ENCODE results near the gene FFAR1. TPM values are rescaled to one million over a fixed set of nuclear protein-coding genes. Genes with fewer than 3 reads are reported as not detected.

The FFAR1 gene
- total RNA-seq, 2 experiments from 2014 or later = 9.8 to 11.4 TPM

DNA sequence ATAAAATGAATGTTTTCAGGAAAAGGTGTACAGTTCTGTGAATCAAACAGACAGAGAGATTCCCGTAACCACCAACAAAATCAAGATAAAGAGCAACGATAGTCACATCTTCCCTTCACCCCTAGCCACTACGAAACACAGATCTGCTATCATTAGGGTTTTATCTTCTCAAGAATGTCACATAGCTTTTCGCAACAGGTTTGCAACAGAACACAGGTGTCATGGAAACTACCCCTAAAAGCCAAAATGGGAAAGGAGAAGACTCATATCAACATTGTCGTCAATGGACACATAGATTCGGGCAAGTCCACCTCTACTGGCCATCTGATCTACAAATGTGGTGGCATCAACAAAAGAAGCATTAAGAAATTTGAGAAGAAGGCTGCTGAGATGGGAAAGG, 34.2 kb downstream of the FFAR1 start:
- Histone ChIP-seq H2AFZ (ENCODE audit: low read length) (no peak overlapping the region), H3K9me3 (ENCODE audit: low read length) (peaks cover 9% of the 10 kb centered on the region; the same call in 1 of the 2 replicates), H3K4me1 (ENCODE audit: insufficient read depth, low read length, poor library complexity, severe bottlenecking) (no peaks in the 10 kb centered on the region), H3K9me2 (ENCODE audit: insufficient read depth, low read length) (no peaks in the 10 kb centered on the region), H4K20me1 (ENCODE audit: insufficient read depth, low read length) (no peaks in the 10 kb centered on the region), H3K36me3 (ENCODE audit: insufficient read depth, low read length) (no peaks in the 10 kb centered on the region), H3K79me2 (ENCODE audit: insufficient read depth, low read depth, low read length) (no peaks in the 10 kb centered on the region), H3K4me2 (ENCODE audit: low read length) (no peak overlapping the region), H3K4me3 (ENCODE audit: low read depth, low read length, poor library complexity, severe bottlenecking) (no peak overlapping the region), H3K27ac (ENCODE audit: low read depth, low read length, poor library complexity, severe bottlenecking) (no peak overlapping the region)
- POLR2A ChIA-PET = no interaction called here
- TF ChIP-seq, protein P1, sequence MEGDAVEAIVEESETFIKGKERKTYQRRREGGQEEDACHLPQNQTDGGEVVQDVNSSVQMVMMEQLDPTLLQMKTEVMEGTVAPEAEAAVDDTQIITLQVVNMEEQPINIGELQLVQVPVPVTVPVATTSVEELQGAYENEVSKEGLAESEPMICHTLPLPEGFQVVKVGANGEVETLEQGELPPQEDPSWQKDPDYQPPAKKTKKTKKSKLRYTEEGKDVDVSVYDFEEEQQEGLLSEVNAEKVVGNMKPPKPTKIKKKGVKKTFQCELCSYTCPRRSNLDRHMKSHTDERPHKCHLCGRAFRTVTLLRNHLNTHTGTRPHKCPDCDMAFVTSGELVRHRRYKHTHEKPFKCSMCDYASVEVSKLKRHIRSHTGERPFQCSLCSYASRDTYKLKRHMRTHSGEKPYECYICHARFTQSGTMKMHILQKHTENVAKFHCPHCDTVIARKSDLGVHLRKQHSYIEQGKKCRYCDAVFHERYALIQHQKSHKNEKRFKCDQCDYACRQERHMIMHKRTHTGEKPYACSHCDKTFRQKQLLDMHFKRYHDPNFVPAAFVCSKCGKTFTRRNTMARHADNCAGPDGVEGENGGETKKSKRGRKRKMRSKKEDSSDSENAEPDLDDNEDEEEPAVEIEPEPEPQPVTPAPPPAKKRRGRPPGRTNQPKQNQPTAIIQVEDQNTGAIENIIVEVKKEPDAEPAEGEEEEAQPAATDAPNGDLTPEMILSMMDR (conservative IDR thresholded peaks at IDR 0.05; ENCODE audit: low read length) = no peak
- no peak for TF ChIP-seq EZH2phosphoT487 (IDR thresholded peaks at IDR 0.05; ENCODE audit: borderline replicate concordance, low read depth, low read length)
- CTCF ChIA-PET (ENCODE audit: unreplicated experiment) = no interaction called here
- DNase-seq (ENCODE audit: low spot score) = no peak
- intact Hi-C loops (cut with micrococcal nuclease; ENCODE audit: unreplicated experiment) = no loop called here
- BruUV-seq (replicated peaks) = no TSS peak

DNA sequence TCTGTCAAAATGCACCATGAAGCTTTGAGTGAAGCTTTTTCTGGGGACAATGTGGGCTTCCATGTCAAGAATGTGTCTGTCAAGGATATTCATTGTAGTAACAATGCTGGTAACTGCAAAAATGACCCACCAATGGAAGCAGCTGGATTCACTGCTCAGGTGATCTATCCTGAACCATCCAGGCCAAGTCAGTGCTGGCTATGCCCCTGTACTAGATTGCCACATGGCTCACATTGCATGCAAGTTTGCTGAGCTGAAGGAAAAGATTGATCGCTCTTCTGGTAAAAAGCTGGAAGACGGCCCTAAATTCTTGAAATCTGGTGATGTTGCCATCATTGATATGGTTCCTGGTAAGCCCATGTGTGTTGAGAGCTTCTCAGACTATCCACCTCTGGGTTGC, 35.8 kb downstream of the FFAR1 start:
- Histone ChIP-seq H3K9me2 (ENCODE audit: insufficient read depth, low read length) (no peaks in the 10 kb centered on the region), H3K27ac (ENCODE audit: low read depth, low read length, poor library complexity, severe bottlenecking) (no peak overlapping the region), H3K9me3 (ENCODE audit: low read length) (peaks cover 13% of the 10 kb centered on the region; the same call in 1 of the 2 replicates), H3K36me3 (ENCODE audit: insufficient read depth, low read length) (no peaks in the 10 kb centered on the region), H3K79me2 (ENCODE audit: insufficient read depth, low read depth, low read length) (no peaks in the 10 kb centered on the region), H2AFZ (ENCODE audit: low read length) (no peak overlapping the region), H3K4me3 (ENCODE audit: low read depth, low read length, poor library complexity, severe bottlenecking) (no peak overlapping the region), H4K20me1 (ENCODE audit: insufficient read depth, low read length) (no peaks in the 10 kb centered on the region), H3K4me1 (ENCODE audit: insufficient read depth, low read length, poor library complexity, severe bottlenecking) (no peaks in the 10 kb centered on the region), H3K4me2 (ENCODE audit: low read length) (no peak overlapping the region)
- CTCF ChIA-PET (ENCODE audit: unreplicated experiment) = no interaction called here
- POLR2A ChIA-PET = no interaction called here
- intact Hi-C loops (cut with micrococcal nuclease; ENCODE audit: unreplicated experiment) = no loop called here
- BruUV-seq (replicated peaks) = no TSS peak
- DNase-seq (ENCODE audit: low spot score) = no peak
- TF ChIP-seq, protein P1 (conservative IDR thresholded peaks at IDR 0.05; ENCODE audit: low read length) = no peak
- TF ChIP-seq EZH2phosphoT487 (IDR thresholded peaks at IDR 0.05; ENCODE audit: borderline replicate concordance, low read depth, low read length) = no peak

GRCh38 chr19:35388277-35389054, 40.8 kb downstream of the FFAR1 start:
- intact Hi-C loops (cut with micrococcal nuclease; ENCODE audit: unreplicated experiment) = no loop called here
- no peak overlapping the region for H3K4me2 ChIP-seq (ENCODE audit: low read length)
- ChIA-PET CTCF (ENCODE audit: unreplicated experiment) (no interaction called here), POLR2A (interaction anchor here (0.6 kb wide), 1 partner anchor 356 kb away, joined by 3 read pairs; no protein-coding TSS in a partner anchor)
- DNase-seq (ENCODE audit: low spot score) = no peak
- no peaks in the 10 kb centered on the region for H3K4me1 ChIP-seq (ENCODE audit: insufficient read depth, low read length, poor library complexity, severe bottlenecking)
- TF ChIP-seq, protein P1 (conservative IDR thresholded peaks at IDR 0.05; ENCODE audit: low read length) = no peak
- H3K9me2 ChIP-seq (ENCODE audit: insufficient read depth, low read length) = no peaks in the 10 kb centered on the region
- H3K36me3 ChIP-seq (ENCODE audit: insufficient read depth, low read length) = no peaks in the 10 kb centered on the region
- no peak overlapping the region for H2AFZ ChIP-seq (ENCODE audit: low read length)
- no peaks in the 10 kb centered on the region for H3K79me2 ChIP-seq (ENCODE audit: insufficient read depth, low read depth, low read length)
- H3K9me3 ChIP-seq (ENCODE audit: low read length) = peaks cover 13% of the 10 kb centered on the region; the same call in 1 of the 2 replicates
- H3K27ac ChIP-seq (ENCODE audit: low read depth, low read length, poor library complexity, severe bottlenecking) = no peak overlapping the region
- no peaks in the 10 kb centered on the region for H4K20me1 ChIP-seq (ENCODE audit: insufficient read depth, low read length)
- BruUV-seq (replicated peaks) = no TSS peak
- H3K4me3 ChIP-seq (ENCODE audit: low read depth, low read length, poor library complexity, severe bottlenecking) = no peak overlapping the region
